C4-2B (cell line): Measurements from ENCODE around the gene UBE3C.

Experiments
- ZFX ChIP-seq: fragments of 450-650 bp; IDR thresholded peaks from 2 replicates; pipeline ENCODE4 v1.6.1; 2017
- TF ChIP-seq, protein P1 (sequence below): fragments of 450-650 bp; conservative IDR thresholded peaks from 2 replicates; pipeline ENCODE4 v1.5.1; 2017; ENCODE audit warnings: mild to moderate bottlenecking

DNA sequence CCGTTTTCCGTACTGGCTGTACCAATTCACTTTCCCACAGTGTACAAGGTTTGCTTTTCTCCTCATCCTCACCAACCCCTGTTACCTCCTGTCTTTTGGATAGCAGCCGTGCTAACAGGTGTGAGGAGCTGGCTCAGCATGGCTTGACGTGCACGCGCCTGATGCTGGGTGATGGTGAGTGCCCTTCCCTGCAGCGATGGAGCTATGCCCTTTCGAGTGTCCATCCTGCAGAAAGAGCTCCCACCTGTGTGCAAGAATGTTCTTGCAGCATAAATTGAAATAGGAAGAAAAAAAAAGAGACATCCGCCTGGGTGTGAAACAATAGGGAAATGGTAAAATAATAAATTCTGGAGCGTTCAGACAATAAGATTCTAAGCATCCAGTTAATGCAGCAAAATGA is 9.5 kb upstream of the UBE3C start:
- TF ChIP-seq, protein P1, sequence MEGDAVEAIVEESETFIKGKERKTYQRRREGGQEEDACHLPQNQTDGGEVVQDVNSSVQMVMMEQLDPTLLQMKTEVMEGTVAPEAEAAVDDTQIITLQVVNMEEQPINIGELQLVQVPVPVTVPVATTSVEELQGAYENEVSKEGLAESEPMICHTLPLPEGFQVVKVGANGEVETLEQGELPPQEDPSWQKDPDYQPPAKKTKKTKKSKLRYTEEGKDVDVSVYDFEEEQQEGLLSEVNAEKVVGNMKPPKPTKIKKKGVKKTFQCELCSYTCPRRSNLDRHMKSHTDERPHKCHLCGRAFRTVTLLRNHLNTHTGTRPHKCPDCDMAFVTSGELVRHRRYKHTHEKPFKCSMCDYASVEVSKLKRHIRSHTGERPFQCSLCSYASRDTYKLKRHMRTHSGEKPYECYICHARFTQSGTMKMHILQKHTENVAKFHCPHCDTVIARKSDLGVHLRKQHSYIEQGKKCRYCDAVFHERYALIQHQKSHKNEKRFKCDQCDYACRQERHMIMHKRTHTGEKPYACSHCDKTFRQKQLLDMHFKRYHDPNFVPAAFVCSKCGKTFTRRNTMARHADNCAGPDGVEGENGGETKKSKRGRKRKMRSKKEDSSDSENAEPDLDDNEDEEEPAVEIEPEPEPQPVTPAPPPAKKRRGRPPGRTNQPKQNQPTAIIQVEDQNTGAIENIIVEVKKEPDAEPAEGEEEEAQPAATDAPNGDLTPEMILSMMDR = no peak
- TF ChIP-seq ZFX = no peak
